ENCODE measurements around the gene RPL28.

DNA sequence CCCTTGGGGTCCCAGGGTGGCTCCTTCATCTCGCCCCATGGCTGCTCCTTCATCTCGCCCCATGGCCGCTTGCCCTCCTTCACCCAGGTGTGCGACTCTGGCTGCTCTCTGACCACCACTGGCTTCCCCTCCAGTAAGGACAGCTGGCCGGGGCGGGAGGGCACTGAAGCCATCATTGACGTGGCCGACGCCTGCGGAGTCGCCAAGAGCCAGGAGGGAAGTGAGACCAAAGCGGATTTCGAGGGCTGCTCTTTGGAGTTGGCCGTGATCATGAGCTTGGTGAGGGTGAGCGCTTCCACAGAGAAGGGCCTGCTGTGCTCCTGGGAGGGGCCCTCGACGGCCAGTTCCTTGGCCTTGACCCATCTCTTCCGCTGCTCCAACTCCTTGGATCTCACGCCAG, 27.2 kb upstream of the RPL28 start:
- TF ChIP-seq, protein P1, sequence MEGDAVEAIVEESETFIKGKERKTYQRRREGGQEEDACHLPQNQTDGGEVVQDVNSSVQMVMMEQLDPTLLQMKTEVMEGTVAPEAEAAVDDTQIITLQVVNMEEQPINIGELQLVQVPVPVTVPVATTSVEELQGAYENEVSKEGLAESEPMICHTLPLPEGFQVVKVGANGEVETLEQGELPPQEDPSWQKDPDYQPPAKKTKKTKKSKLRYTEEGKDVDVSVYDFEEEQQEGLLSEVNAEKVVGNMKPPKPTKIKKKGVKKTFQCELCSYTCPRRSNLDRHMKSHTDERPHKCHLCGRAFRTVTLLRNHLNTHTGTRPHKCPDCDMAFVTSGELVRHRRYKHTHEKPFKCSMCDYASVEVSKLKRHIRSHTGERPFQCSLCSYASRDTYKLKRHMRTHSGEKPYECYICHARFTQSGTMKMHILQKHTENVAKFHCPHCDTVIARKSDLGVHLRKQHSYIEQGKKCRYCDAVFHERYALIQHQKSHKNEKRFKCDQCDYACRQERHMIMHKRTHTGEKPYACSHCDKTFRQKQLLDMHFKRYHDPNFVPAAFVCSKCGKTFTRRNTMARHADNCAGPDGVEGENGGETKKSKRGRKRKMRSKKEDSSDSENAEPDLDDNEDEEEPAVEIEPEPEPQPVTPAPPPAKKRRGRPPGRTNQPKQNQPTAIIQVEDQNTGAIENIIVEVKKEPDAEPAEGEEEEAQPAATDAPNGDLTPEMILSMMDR (IDR thresholded peaks at IDR 0.05): no peak
- no peak for TF ChIP-seq EZH2 (IDR thresholded peaks at IDR 0.05)
- TF ChIP-seq EZH2phosphoT487 (IDR thresholded peaks at IDR 0.05): no peak
